CD4-positive, CD25-positive, alpha-beta regulatory T cell (primary cell): ENCODE results near the gene DGKZ. TPM values are rescaled to one million over a fixed set of nuclear protein-coding genes. Genes with fewer than 3 reads are reported as not detected.

Experiments used
- ATAC-seq, 2 donors: fragments of 150-1000 bp; cut with Tn5 transposase; one replicate each; pipeline ENCODE4 v1.10.0; 2021; ENCODE audit warnings: low read depth in 2 of 2, moderate number of reproducible peaks in 2 of 2, moderate library complexity in 1 of 2
- DNase-seq, 3 donors: peaks; one replicate each; pipeline versions ENCODE4 v3.0.0 to v3.0.0-alpha.2; 2012 to 2022; ENCODE audit warnings: mixed read lengths in 1 of 3
- H3K27ac ChIP-seq: one replicate; pipeline ENCODE4 v1.7.0; 2013; ENCODE audit warnings: mild to moderate bottlenecking, low read length; ENCODE audit not compliant: insufficient read depth, poor library complexity, severe bottlenecking
- H3K27me3 ChIP-seq: one replicate; pipeline ENCODE4 v1.7.0; 2013; ENCODE audit warnings: low read length; ENCODE audit not compliant: control insufficient read depth, insufficient read depth
- H3K36me3 ChIP-seq: one replicate; pipeline ENCODE4 v1.7.0; 2013; ENCODE audit warnings: mild to moderate bottlenecking, low read length, moderate library complexity; ENCODE audit not compliant: control insufficient read depth, insufficient read depth
- H3K4me1 ChIP-seq: 2 replicates; pipeline ENCODE4 v1.7.0; 2013; ENCODE audit warnings: mild to moderate bottlenecking, low read length; ENCODE audit not compliant: insufficient read depth, control insufficient read depth, poor library complexity, severe bottlenecking
- H3K4me3 ChIP-seq: one replicate; pipeline ENCODE4 v1.7.0; 2013; ENCODE audit warnings: low read depth, mild to moderate bottlenecking, low read length, moderate library complexity
- H3K9me3 ChIP-seq, 2 experiments: 1 replicate in 1 of 2; 2 replicates in 1 of 2; pipeline ENCODE4 v1.7.0; 2013; ENCODE audit warnings: low read length in 2 of 2, mild to moderate bottlenecking in 1 of 2, moderate library complexity in 1 of 2; ENCODE audit not compliant: control insufficient read depth in 2 of 2
- H3K27ac Mint-ChIP-seq, 3 donors: one replicate each; pipeline ENCODE4 v1.8.0; 2020 to 2022; ENCODE audit warnings: mild to moderate bottlenecking in 3 of 3, mixed read lengths in 3 of 3, moderate library complexity in 2 of 3
- H3K27me3 Mint-ChIP-seq: one replicate; pipeline ENCODE4 v1.8.0; 2022; ENCODE audit warnings: mild to moderate bottlenecking, mixed read lengths
- H3K36me3 Mint-ChIP-seq: one replicate; pipeline ENCODE4 v1.8.0; 2020; ENCODE audit warnings: mixed read lengths
- H3K4me1 Mint-ChIP-seq, 4 donors: one replicate each; pipeline ENCODE4 v1.8.0; 2020 to 2022; ENCODE audit warnings: mixed read lengths in 4 of 4, mild to moderate bottlenecking in 1 of 4
- H3K4me3 Mint-ChIP-seq, 4 donors: one replicate each; pipeline ENCODE4 v1.8.0; 2020 to 2022; ENCODE audit warnings: mild to moderate bottlenecking in 4 of 4, mixed read lengths in 4 of 4, moderate library complexity in 3 of 4
- H3K9me3 Mint-ChIP-seq, 7 donors: one replicate each; pipeline ENCODE4 v1.8.0; 2020 to 2022; ENCODE audit warnings: mixed read lengths in 7 of 7, mild to moderate bottlenecking in 3 of 7, moderate library complexity in 2 of 7
- polyA plus RNA-seq, 4 donors: library from polyadenylated mRNA; unstranded; fragments of 300-500 nt; fragmentation: Illumina TruSeq; gene quantifications; one replicate each; pipeline ENCODE4 v1.2.3, GENCODE V29; 2021
- total RNA-seq: library from RNA; stranded (reverse); gene quantifications from one replicate; pipeline ENCODE4 v1.2.3, GENCODE V29; 2022

DGKZ gene
- total and polyA plus RNA-seq, 5 donors from 2014 or later, result 36.6 to 234 (median 46.3) TPM

GRCh38 chr11:46390331-46391171 is 43.3 kb downstream of the DGKZ start:
- no peak for ATAC-seq
- H3K27ac ChIP-seq, result no peak overlapping the region
- peaks cover 58% of the 10 kb centered on the region for H3K27me3 Mint-ChIP-seq
- H3K36me3 ChIP-seq, result no peaks in the 10 kb centered on the region
- no peaks in the 10 kb centered on the region for H3K9me3 ChIP-seq
- DNase-seq, result no peak
- peaks cover 0 to 36% (median 10%) of the 10 kb centered on the region in 4 donors for H3K4me1 Mint-ChIP-seq
- H3K4me3 ChIP-seq, result no peak overlapping the region
- H3K4me3 Mint-ChIP-seq, result peak overlapping the region in 3 of 4 donors; percentile 12 to 52 (median 33)
- peaks cover 0 to 8% (median 0%) of the 10 kb centered on the region in 7 donors for H3K9me3 Mint-ChIP-seq
- peaks cover 22% of the 10 kb centered on the region for H3K27me3 ChIP-seq
- no peaks in the 10 kb centered on the region for H3K36me3 Mint-ChIP-seq
- H3K27ac Mint-ChIP-seq, result peak overlapping the region in 1 of 3 donors; percentile 56
- peaks cover 42% of the 10 kb centered on the region for H3K4me1 ChIP-seq

- Histone ChIP-seq H3K9me3 (no peaks in the 10 kb centered on the region), H3K27ac (no peak overlapping the region), H3K27me3 (peaks cover 20% of the 10 kb centered on the region), H3K4me3 (no peak overlapping the region), H3K4me1 (peaks cover 42% of the 10 kb centered on the region), H3K36me3 (no peaks in the 10 kb centered on the region)
- no peak for ATAC-seq
- Mint-ChIP-seq H3K4me3 (no peak overlapping the region), H3K4me1 (peaks cover 0 to 35% (median 10%) of the 10 kb centered on the region in 4 donors), H3K9me3 (peaks cover 0 to 8% (median 0%) of the 10 kb centered on the region in 7 donors), H3K27ac (no peak overlapping the region), H3K27me3 (peaks cover 57% of the 10 kb centered on the region), H3K36me3 (peaks cover under 1% of the 10 kb centered on the region)
- no peak for DNase-seq
Measured at GRCh38 chr11:46391186-46391577, 43.9 kb downstream of the DGKZ start.

GRCh38 chr11:46391578-46392420 is 44.5 kb downstream of the DGKZ start, which contains the start of gene CHRM4:
TSS of gene CHRM4 (minus strand) at chr11:46391776. CDS start at chr11:46386557, 5,219 bp downstream.
- H3K4me1 Mint-ChIP-seq, result peaks cover 0 to 33% (median 10%) of the 10 kb centered on the region in 4 donors
- Histone ChIP-seq H3K27me3 (peaks cover 17% of the 10 kb centered on the region), H3K4me3 (no peak within 1 kb of the TSS), H3K9me3 (no peaks in the 10 kb centered on the region), H3K36me3 (peaks cover under 1% of the 10 kb centered on the region), H3K4me1 (peaks cover 42% of the 10 kb centered on the region), H3K27ac (no peak within 1 kb of the TSS)
- H3K27me3 Mint-ChIP-seq, result peaks cover 51% of the 10 kb centered on the region
- H3K4me3 Mint-ChIP-seq, result peak within 1 kb of the TSS; percentile 70 to 89 (median 78)
- ATAC-seq (no peak), DNase-seq (no peak)
- H3K27ac Mint-ChIP-seq, result peak within 1 kb of the TSS in 1 of 3 donors; percentile 56
- peaks cover 5% of the 10 kb centered on the region for H3K36me3 Mint-ChIP-seq
- H3K9me3 Mint-ChIP-seq, result peaks cover 0 to 5% (median 0%) of the 10 kb centered on the region in 7 donors

DNA sequence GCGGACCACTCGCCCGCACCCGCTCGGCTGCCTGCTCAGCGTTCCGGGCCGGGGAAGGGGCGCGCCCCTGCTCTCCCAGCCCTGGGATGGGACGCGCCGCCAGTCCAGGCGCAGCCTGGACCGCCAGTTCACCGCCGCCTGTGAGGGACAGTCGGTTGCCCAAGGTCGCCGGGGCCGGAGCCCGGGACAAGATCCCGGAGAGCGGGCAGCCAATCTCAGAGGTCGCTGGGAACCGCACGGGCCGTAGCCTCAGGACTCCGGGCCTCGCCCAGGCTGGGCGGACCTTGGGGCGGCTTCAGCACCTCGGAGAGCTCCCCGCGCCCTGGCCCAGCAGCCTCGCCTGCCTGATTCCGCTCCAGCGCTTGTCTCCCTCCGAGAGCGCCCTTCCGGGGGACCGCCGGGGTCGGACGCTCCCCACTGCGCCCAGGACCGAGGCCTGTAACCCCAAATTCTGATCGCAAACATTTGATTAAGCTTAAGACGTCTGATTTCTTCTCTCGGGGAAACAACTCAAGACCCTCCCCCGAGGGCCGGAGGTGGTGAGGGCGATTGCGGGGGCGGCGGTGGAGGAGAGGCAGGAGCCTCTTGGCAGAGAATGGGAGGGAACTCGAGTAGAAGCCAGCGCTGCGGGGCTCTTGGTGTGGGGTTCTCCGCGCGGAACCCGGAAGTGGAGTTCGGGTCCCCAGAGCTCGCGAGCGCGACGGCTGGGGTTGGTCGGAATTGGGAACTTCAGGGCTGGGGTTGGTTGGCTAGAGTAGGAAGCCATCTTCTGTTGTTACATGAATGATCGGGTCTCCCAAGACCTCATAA is 45.4 kb downstream of the DGKZ start:
- peak; percentile 73 to 75 for ATAC-seq
- Histone ChIP-seq H3K27me3 (peaks cover 11% of the 10 kb centered on the region), H3K9me3 (no peaks in the 10 kb centered on the region), H3K27ac (no peak overlapping the region), H3K36me3 (peaks cover 8% of the 10 kb centered on the region), H3K4me1 (peaks cover 42% of the 10 kb centered on the region), H3K4me3 (no peak overlapping the region)
- Mint-ChIP-seq H3K4me3 (peak overlapping the region; percentile 70 to 89 (median 78)), H3K36me3 (peaks cover 12% of the 10 kb centered on the region), H3K4me1 (peaks cover 0 to 30% (median 10%) of the 10 kb centered on the region in 4 donors), H3K27me3 (peaks cover 46% of the 10 kb centered on the region), H3K27ac (no peak overlapping the region), H3K9me3 (peaks cover 0 to 5% (median 0%) of the 10 kb centered on the region in 7 donors)
- peak; percentile 65 to 77 (median 72) for DNase-seq

DNA sequence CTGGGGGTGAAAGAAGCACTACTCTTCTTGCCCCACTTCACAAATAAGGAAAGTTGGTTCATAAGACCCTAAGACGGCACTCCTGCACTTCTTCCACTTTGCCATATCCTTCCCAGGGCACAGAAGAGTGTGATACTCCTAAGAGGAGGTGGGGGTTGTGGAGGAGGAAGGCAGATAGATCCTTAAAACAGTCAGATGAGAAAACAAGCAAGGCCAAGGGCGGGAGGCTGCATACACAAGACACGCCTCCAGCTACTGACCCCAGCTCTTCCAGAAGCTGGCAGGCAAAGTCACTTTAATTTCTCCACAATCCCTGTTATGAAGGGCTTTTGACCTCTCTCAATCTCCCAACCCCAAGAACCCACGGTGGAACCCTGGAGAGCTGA is 46.0 kb downstream of the DGKZ start:
- Mint-ChIP-seq H3K4me3 (peak overlapping the region; percentile 70 to 89 (median 78)), H3K27me3 (peaks cover 40% of the 10 kb centered on the region), H3K27ac (no peak overlapping the region), H3K9me3 (peaks cover 0 to 5% (median 0%) of the 10 kb centered on the region in 7 donors), H3K4me1 (peaks cover 0 to 27% (median 8%) of the 10 kb centered on the region in 4 donors), H3K36me3 (peaks cover 16% of the 10 kb centered on the region)
- Histone ChIP-seq H3K36me3 (peaks cover 14% of the 10 kb centered on the region), H3K27ac (no peak overlapping the region), H3K9me3 (no peaks in the 10 kb centered on the region), H3K4me3 (no peak overlapping the region), H3K4me1 (peaks cover 42% of the 10 kb centered on the region), H3K27me3 (peaks cover 11% of the 10 kb centered on the region)
- no peak for ATAC-seq
- no peak for DNase-seq

DNA sequence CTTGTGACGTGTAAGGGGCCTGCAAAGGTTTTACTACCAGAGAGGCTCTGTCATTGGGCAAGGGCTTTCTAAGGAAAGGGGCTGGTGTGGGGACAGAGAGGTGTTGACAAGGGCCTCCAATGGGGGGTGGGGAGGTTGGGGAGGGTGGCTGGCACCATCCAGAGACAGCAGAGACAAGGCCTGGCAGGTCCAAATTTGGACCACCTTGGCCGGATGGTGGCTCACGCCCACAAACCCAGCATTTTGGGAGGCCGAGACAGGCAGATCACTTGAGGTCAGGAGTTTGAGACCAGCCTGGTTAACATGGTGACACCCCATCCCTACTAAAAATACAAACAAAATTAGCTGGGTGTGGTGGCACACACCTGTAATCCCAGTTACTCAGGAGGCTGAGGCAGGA is 46.5 kb downstream of the DGKZ start:
- Mint-ChIP-seq H3K9me3 (peaks cover 0 to 5% (median 0%) of the 10 kb centered on the region in 7 donors), H3K27me3 (peaks cover 34% of the 10 kb centered on the region), H3K27ac (no peak overlapping the region), H3K4me3 (peak overlapping the region in 2 of 4 donors; percentile 31 to 79), H3K4me1 (peaks cover 0 to 24% (median 7%) of the 10 kb centered on the region in 4 donors), H3K36me3 (peaks cover 16% of the 10 kb centered on the region)
- Histone ChIP-seq H3K9me3 (no peaks in the 10 kb centered on the region), H3K4me3 (no peak overlapping the region), H3K36me3 (peaks cover 15% of the 10 kb centered on the region), H3K27ac (no peak overlapping the region), H3K27me3 (peaks cover 6% of the 10 kb centered on the region), H3K4me1 (peaks cover 42% of the 10 kb centered on the region)
- ATAC-seq (no peak), DNase-seq (no peak)

DNA sequence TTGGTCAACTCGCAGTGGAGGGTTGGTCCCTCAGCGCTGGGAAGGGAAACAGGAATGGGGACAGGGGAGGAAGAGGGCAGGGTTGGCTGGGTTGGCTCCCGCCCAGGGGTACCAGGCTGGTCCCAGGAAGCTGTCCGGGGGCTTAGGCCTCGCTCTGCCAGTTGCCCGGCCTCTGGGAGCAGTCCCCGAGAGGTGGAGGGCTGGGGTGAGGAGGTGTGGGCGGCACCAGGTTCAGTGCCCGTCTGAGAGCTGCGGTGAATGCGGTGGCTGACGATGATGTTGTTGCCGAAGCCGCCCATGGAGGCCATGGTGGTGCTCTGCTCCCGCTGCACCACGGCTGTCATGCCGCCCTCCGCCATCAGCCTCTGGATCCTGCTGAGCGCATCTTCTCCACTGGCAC is 50.3 kb downstream of the DGKZ start:
- no peak for ATAC-seq
- Mint-ChIP-seq H3K36me3 (peaks cover 31% of the 10 kb centered on the region), H3K9me3 (peaks cover 0 to 5% (median 0%) of the 10 kb centered on the region in 7 donors), H3K4me1 (peaks cover 0 to 10% (median 7%) of the 10 kb centered on the region in 4 donors), H3K27me3 (peaks cover 16% of the 10 kb centered on the region), H3K27ac (no peak overlapping the region), H3K4me3 (no peak overlapping the region)
- H3K27me3 ChIP-seq, result no peaks in the 10 kb centered on the region
- H3K27ac ChIP-seq, result no peak overlapping the region
- peaks cover 30% of the 10 kb centered on the region for H3K36me3 ChIP-seq
- H3K9me3 ChIP-seq, result no peaks in the 10 kb centered on the region
- peaks cover 8% of the 10 kb centered on the region for H3K4me1 ChIP-seq
- H3K4me3 ChIP-seq, result no peak overlapping the region
- no peak for DNase-seq
